Heart left ventricle (tissue), 13 donors: Measurements from ENCODE around the gene MAK.

Experiments
- POLR2A ChIP-seq, 2 donors: fragments of 450-650 bp; IDR thresholded peaks; one replicate each; pipeline ENCODE4 v1.6.1; 2017; ENCODE audit warnings: antibody characterized with exemption in 2 of 2, mild to moderate bottlenecking in 2 of 2, moderate library complexity in 2 of 2
- TF ChIP-seq, protein P1 (sequence below), 12 donors: fragments of 200-600 bp; sonication (generic) in 4 of 12; IDR thresholded peaks; one replicate each; pipeline versions ENCODE4 v1.5.0 to v1.8.0; 2018 to 2022; ENCODE audit warnings: antibody characterized with exemption in 12 of 12, mild to moderate bottlenecking in 5 of 12
- donor health status: ischemic (EF 13 %, LVEDD 7.1; RV severe dilation, severe dysfunction).
- donor health status: DM: no; HTN: yes; CAD: no.
- donor health status: DM: no; HTN: no; CAD: no.
- donor health status: ischemic (EF 25% LVEDD 6.9; RV normal size, moderate dysfunction).
- donor health status: ischemic (EF 25% LVEDD 5.7; RV mildly dilated, moderate dysfunction).
- donor health status: ischemic (EF 35%, LVEDD 5.7; RV mildly dilated, moderate dysfunction).
- donor health status: nonischemic (EF 11% LVEDD 7.7; RV severe dilation, severe dysfunction).
- donor health status: DM: yes; HTN: yes; CAD: no.
- donor health status: PGD.
- donor health status: ischemic (EF 29% LVEDD 5.4; RV normal size, mild dysfunction).
- donor health status: nonischemic (EF 23%, LVEDD 6.1; RV moderate dilation, normal function).

DNA sequence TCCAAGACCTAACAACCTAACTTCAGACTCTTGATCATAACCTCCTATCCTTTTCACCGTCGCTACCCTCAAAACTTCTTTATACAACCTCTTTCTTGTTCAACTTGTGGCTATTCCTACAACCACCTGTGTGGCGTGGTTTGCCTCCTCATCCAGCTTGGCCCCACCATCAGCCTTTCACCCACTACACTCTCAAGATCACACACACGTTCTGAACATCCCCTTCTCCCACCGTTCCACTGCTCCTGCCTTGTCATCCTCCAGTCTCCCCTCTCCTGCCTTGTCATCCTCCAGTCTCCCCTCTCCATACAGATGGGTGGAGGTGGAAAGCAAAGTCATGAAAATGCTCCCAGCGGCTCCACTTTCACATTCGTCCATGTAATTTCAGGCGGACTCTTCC is 14.0 kb downstream of the MAK start:
- TF ChIP-seq, protein P1, sequence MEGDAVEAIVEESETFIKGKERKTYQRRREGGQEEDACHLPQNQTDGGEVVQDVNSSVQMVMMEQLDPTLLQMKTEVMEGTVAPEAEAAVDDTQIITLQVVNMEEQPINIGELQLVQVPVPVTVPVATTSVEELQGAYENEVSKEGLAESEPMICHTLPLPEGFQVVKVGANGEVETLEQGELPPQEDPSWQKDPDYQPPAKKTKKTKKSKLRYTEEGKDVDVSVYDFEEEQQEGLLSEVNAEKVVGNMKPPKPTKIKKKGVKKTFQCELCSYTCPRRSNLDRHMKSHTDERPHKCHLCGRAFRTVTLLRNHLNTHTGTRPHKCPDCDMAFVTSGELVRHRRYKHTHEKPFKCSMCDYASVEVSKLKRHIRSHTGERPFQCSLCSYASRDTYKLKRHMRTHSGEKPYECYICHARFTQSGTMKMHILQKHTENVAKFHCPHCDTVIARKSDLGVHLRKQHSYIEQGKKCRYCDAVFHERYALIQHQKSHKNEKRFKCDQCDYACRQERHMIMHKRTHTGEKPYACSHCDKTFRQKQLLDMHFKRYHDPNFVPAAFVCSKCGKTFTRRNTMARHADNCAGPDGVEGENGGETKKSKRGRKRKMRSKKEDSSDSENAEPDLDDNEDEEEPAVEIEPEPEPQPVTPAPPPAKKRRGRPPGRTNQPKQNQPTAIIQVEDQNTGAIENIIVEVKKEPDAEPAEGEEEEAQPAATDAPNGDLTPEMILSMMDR (IDR thresholded peaks at IDR 0.05), result no peak
- no peak for TF ChIP-seq POLR2A (IDR thresholded peaks at IDR 0.05)
